Activated CD8-positive, alpha-beta T cell treated with anti-CD3 and anti-CD28 coated beads for 36 hours (primary cell): ENCODE measurements around the gene STK33. TPM values are rescaled to one million over a fixed set of nuclear protein-coding genes. Genes with fewer than 3 reads are reported as not detected.

ENCODE experiments used
- ATAC-seq: fragments of 200-7000 bp; cut with Tn5 transposase; one replicate; pipeline ENCODE4 v1.10.0; 2021; ENCODE audit warnings: mild to moderate bottlenecking, moderate library complexity
- CTCF ChIA-PET: fragments of 350-600 bp; sonication (Branson Sonifier 250); formaldehyde crosslinking; loops from one replicate; lab custom pipeline; 2021; ENCODE audit warnings: antibody characterized with exemption; lab: Charles Lee
- POLR2A ChIA-PET: fragments of 350-600 bp; sonication (Branson Sonifier 250); formaldehyde crosslinking; loops from one replicate; lab custom pipeline; 2021; ENCODE audit warnings: antibody characterized with exemption; lab: Charles Lee
- DNase-seq: peaks from one replicate; pipeline ENCODE4 v3.0.0-alpha.2; 2020
- H3K27ac Mint-ChIP-seq: one replicate; pipeline ENCODE4 v1.8.0; 2021; ENCODE audit warnings: mild to moderate bottlenecking, mixed read lengths
- H3K27me3 Mint-ChIP-seq: one replicate; pipeline ENCODE4 v1.8.0; 2021; ENCODE audit warnings: mixed read lengths
- H3K36me3 Mint-ChIP-seq: one replicate; pipeline ENCODE4 v1.8.0; 2021; ENCODE audit warnings: low read depth, mixed read lengths
- H3K4me1 Mint-ChIP-seq: one replicate; pipeline ENCODE4 v1.8.0; 2021; ENCODE audit warnings: low read depth, mixed read lengths
- H3K4me3 Mint-ChIP-seq: one replicate; pipeline ENCODE4 v1.8.0; 2021; ENCODE audit warnings: mild to moderate bottlenecking, moderate library complexity, mixed read lengths
- H3K9me3 Mint-ChIP-seq: one replicate; pipeline ENCODE4 v1.8.0; 2021; ENCODE audit warnings: mixed read lengths
- intact Hi-C: fragments of 100-400 bp; cut with micrococcal nuclease; formaldehyde crosslinking; loops from one replicate; pipeline ENCODE4 v1.10.0; 2022
- total RNA-seq, 2 experiments: library from RNA; stranded (reverse); gene quantifications; one replicate each; pipeline ENCODE4 v1.2.3, GENCODE V29; 2021
- TF ChIP-seq, protein P1 (sequence below): fragments of 200-600 bp; IDR thresholded peaks from one replicate; pipeline ENCODE4 v1.8.0; 2022; ENCODE audit warnings: antibody characterized with exemption, mild to moderate bottlenecking

STK33 gene
- total RNA-seq, 2 experiments from 2014 or later: 1.3 to 3.6 TPM

- ATAC-seq: no peak
- no peak overlapping the region for H3K27ac Mint-ChIP-seq
- ChIA-PET CTCF (no interaction called here), POLR2A (no interaction called here)
- peaks cover 3% of the 10 kb centered on the region for H3K4me1 Mint-ChIP-seq
- H3K9me3 Mint-ChIP-seq: peaks cover 8% of the 10 kb centered on the region
- TF ChIP-seq, protein P1, sequence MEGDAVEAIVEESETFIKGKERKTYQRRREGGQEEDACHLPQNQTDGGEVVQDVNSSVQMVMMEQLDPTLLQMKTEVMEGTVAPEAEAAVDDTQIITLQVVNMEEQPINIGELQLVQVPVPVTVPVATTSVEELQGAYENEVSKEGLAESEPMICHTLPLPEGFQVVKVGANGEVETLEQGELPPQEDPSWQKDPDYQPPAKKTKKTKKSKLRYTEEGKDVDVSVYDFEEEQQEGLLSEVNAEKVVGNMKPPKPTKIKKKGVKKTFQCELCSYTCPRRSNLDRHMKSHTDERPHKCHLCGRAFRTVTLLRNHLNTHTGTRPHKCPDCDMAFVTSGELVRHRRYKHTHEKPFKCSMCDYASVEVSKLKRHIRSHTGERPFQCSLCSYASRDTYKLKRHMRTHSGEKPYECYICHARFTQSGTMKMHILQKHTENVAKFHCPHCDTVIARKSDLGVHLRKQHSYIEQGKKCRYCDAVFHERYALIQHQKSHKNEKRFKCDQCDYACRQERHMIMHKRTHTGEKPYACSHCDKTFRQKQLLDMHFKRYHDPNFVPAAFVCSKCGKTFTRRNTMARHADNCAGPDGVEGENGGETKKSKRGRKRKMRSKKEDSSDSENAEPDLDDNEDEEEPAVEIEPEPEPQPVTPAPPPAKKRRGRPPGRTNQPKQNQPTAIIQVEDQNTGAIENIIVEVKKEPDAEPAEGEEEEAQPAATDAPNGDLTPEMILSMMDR: no peak
- no peak overlapping the region for H3K4me3 Mint-ChIP-seq
- no peak for DNase-seq
- H3K36me3 Mint-ChIP-seq: no peaks in the 10 kb centered on the region
- no peaks in the 10 kb centered on the region for H3K27me3 Mint-ChIP-seq
- intact Hi-C loops: loop anchor here (10.0 kb wide), 1 partner anchor 219 kb away; no protein-coding TSS in a partner anchor
Observed at GRCh38 chr11:8346157-8346755, 247.8 kb downstream of the STK33 start.

- intact Hi-C loops: loop anchor here (10.0 kb wide), 1 partner anchor 220 kb away; no protein-coding TSS in a partner anchor
- no peak for ATAC-seq
- TF ChIP-seq, protein P1: no peak
- no peak for DNase-seq
- CTCF ChIA-PET: interaction anchor here (1.0 kb wide), 2 partner anchors 9 to 222 kb away, joined by 3 to 4 read pairs; no protein-coding TSS in a partner anchor
- POLR2A ChIA-PET: interaction anchor here (0.7 kb wide), 1 partner anchor 1165 kb away, joined by 3 read pairs; no protein-coding TSS in a partner anchor
- H3K9me3 Mint-ChIP-seq: peaks cover 8% of the 10 kb centered on the region
- peaks cover 3% of the 10 kb centered on the region for H3K4me1 Mint-ChIP-seq
- no peak overlapping the region for H3K4me3 Mint-ChIP-seq
- H3K27ac Mint-ChIP-seq: no peak overlapping the region
- peaks cover under 1% of the 10 kb centered on the region for H3K27me3 Mint-ChIP-seq
- no peaks in the 10 kb centered on the region for H3K36me3 Mint-ChIP-seq
Observed at GRCh38 chr11:8345179-8345578, 248.8 kb downstream of the STK33 start.

- ATAC-seq: no peak
- Mint-ChIP-seq H3K36me3 (no peaks in the 10 kb centered on the region), H3K4me1 (peaks cover 3% of the 10 kb centered on the region), H3K27me3 (peaks cover 1% of the 10 kb centered on the region), H3K27ac (no peak overlapping the region), H3K9me3 (peaks cover 8% of the 10 kb centered on the region), H3K4me3 (no peak overlapping the region)
- TF ChIP-seq, protein P1: no peak
- POLR2A ChIA-PET: interaction anchor here (0.7 kb wide), 1 partner anchor 1166 kb away, joined by 3 read pairs; no protein-coding TSS in a partner anchor
- intact Hi-C loops: loop anchor here (10.0 kb wide), 1 partner anchor 220 kb away; no protein-coding TSS in a partner anchor
- no peak for DNase-seq
- CTCF ChIA-PET: interaction anchor here (1.0 kb wide), 2 partner anchors 9 to 223 kb away, joined by 3 to 4 read pairs; no protein-coding TSS in a partner anchor
Observed at GRCh38 chr11:8344346-8344745, 249.7 kb downstream of the STK33 start.

DNA sequence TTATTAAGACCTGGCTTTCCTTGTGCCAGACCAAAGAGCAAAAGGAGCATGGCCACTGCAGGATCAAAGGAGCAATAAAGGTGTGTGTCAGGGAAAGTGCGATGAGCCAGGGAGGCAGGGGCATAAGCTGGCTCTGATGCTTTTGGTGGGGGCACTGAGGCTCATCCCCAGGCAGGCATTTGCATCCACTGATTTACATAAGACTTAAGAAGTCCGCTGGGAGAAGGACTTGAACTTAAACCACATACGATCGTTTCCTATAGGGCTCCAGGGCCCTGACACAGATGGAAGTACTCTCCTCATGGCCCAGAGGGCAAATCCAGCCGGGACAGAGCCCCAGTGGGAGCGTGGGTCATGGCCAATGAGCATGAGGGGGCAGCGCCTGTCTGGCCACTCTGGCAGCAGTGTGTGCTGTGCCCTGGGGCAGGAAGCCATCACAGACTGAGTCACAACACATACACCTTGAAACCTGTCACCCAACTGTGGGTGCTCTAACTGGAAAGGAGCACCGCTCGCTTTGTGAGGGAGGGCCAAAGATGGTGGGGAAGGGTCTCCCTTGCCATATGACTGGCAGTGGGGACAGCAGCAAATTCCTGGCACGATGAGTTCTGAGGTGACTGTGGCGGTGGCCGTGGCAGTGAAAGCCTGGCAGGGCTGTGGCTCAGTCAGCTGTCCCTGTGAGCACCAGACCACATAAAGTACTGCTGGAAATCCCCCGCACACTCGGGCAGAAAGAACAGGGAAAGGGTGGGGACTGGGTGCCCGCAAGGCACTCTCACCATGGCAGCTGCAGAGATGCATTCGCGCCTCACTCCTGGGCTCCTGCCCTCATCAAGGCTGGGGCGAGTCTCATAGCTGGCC, 251.0 kb downstream of the STK33 start:
- ChIA-PET CTCF (no interaction called here), POLR2A (no interaction called here)
- Mint-ChIP-seq H3K9me3 (peaks cover 6% of the 10 kb centered on the region), H3K4me1 (peaks cover 3% of the 10 kb centered on the region), H3K4me3 (no peak overlapping the region), H3K27ac (no peak overlapping the region), H3K27me3 (peaks cover 1% of the 10 kb centered on the region), H3K36me3 (no peaks in the 10 kb centered on the region)
- DNase-seq (peak; percentile 38), ATAC-seq (peak; percentile 71)
- intact Hi-C loops: loop anchor here (10.0 kb wide), 1 partner anchor 222 kb away; no protein-coding TSS in a partner anchor
- TF ChIP-seq, protein P1: no peak
